Myometrial cell (primary cell): ENCODE measurements around the gene OTOP1. TPM values are rescaled to one million over a fixed set of nuclear protein-coding genes. Genes with fewer than 3 reads are reported as not detected.

Source experiments
- total RNA-seq: library from RNA; depleted of rRNA; stranded (reverse); fragments of >200 nt; gene quantifications from 2 replicates; pipeline ENCODE4 v1.2.3, GENCODE V29; 2015

OTOP1 gene, protein sequence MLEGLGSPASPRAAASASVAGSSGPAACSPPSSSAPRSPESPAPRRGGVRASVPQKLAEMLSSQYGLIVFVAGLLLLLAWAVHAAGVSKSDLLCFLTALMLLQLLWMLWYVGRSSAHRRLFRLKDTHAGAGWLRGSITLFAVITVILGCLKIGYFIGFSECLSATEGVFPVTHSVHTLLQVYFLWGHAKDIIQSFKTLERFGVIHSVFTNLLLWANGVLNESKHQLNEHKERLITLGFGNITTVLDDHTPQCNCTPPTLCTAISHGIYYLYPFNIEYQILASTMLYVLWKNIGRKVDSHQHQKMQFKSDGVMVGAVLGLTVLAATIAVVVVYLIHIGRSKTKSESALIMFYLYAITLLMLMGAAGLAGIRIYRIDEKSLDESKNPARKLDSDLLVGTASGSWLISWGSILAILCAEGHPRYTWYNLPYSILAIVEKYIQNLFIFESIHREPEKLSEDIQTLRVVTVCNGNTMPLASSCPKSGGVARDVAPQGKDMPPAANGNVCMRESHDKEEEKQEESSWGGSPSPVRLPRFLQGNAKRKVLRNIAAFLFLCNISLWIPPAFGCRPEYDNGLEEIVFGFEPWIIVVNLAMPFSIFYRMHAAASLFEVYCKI
- not detected in 2 replicates for total RNA-seq

DNA sequence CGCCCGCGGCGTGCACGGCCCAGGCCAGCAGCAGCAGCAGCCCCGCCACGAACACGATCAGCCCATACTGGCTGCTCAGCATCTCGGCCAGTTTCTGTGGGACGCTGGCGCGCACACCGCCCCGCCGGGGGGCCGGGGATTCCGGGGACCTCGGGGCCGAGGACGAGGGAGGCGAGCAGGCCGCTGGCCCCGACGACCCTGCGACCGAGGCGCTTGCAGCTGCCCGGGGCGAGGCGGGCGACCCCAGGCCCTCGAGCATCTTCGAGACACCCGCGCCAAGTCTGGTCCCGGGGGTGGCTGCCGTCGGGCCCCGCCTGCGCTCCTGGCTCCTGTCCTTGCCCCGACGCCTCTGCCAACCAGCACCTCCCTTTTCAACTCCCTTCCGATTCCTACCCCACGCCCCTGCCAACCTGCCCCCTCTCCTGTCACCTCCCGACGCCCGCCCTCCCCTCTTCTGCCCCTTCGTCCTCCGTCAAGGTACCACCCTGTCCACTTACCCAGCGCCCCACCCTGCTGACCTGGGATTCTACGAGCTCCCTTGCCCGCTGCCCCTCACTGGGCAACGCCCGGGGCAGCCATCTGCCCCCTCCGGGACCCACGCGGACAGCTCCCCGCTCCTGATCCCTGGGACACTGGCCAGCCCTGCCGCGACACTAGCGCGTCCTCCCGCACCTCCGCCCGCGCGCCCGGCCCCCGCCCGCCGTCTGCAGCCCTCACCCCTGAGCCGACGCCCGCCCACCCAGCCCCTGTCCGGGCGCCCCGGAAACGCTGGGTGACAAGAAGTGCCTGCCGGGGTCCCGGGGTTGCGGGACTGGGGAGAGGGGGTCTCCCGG is at the start of gene OTOP1:
TSS of gene OTOP1 (minus strand) at position 324 of the 833 bp plus-strand sequence. CDS start at position 259, 65 bp downstream.

DNA sequence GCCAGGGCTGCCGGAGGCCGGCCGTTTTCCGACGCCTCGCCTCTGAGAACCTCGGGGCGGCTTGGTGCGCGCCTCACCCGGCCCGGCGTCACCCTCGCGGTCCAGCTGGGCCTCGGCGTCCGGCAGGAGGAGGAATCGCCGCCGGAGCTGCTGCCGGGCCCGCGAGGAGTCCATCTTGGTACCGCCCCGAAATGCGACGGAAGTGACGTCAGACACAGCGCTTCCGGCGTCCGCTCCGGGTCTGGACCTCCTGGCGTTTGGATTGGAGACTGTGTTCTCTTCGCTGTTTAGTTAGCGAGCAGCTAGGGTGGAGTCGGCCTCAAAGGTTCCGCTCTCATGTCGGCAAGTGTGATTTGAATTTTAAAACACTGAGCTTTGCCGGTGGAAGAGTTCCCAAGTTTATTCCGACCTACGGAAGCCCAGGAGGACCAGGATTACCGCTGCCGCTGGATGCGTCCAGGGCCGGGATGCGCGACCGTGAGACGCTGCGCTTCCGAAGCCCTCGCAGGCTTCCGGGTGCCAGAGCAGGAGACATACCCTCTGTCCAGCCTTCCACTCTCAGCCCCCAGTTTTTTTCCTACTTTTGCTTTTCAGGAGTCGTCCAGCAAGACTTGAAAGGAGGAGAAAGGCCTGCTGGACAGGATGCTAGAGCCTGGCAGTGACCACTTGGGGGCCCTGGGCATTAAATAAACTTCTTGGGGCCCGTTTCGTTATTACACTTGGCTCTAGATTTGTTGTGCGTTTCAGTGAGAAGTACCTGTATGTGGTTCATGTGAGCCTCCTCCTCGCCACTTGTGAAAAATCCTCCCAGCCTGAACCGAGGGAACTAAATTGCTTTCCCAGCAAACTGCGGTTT is 21.5 kb upstream of the OTOP1 start, which contains the start of gene TMEM128:
TSS of gene TMEM128 (minus strand) at position 195 of the 856 bp plus-strand sequence. CDS start at position 174, 21 bp downstream.

Other genes with a start within 250 kb of the OTOP1 start
- 27.1 and 41.8 TPM in 2 replicates for gene TMEM128, start 21.3 kb upstream of the OTOP1 start, total RNA-seq
- gene LYAR, start 63.2 kb upstream of the OTOP1 start, total RNA-seq: 10.1 and 19.5 TPM in 2 replicates
- 0.86 and 3.0 TPM in 2 replicates for gene ZBTB49, start 63.3 kb upstream of the OTOP1 start, total RNA-seq
- gene NSG1, start 160.2 kb upstream of the OTOP1 start, total RNA-seq: 0.35 and 0.58 TPM in 2 replicates